Measurements from ENCODE around the gene GMPPB.

GMPPB gene

GRCh38 chr3:49721896-49722781 lies 1.6 kb downstream of the GMPPB start:
- TF ChIP-seq ZNF274 (IDR thresholded peaks at IDR 0.05; ENCODE audit: low read depth, low read length): no peak
- peak overlapping the region; percentile 96; the same call in 1 of the 2 replicates for H3K4me3 ChIP-seq (ENCODE audit: low read length)

- TF ChIP-seq ZNF274 (IDR thresholded peaks at IDR 0.05; ENCODE audit: low read depth, low read length): no peak
- H3K4me3 ChIP-seq (ENCODE audit: low read length): no peak overlapping the region
These were observed 2.2 kb downstream of the GMPPB start for GRCh38 chr3:49721596-49721895.

- H3K4me3 ChIP-seq (ENCODE audit: low read length): no peak overlapping the region
- TF ChIP-seq ZNF274 (IDR thresholded peaks at IDR 0.05; ENCODE audit: low read depth, low read length): no peak
These were observed 2.7 kb downstream of the GMPPB start for GRCh38 chr3:49720855-49721595.

- no peak for TF ChIP-seq ZNF274 (IDR thresholded peaks at IDR 0.05; ENCODE audit: low read depth, low read length)
- H3K4me3 ChIP-seq (ENCODE audit: low read length): peak within 1 kb of the TSS; percentile 36; the same call in 1 of the 2 replicates
These were observed 4.4 kb downstream of the GMPPB start, which contains the start of gene AMIGO3 for GRCh38 chr3:49719214-49719884. Gene AMIGO3 (minus strand): TSS chr3:49719684. CDS start chr3:49719465, 219 bp downstream.

- TF ChIP-seq ZNF274 (IDR thresholded peaks at IDR 0.05; ENCODE audit: low read depth, low read length): no peak
- H3K4me3 ChIP-seq (ENCODE audit: low read length): peak overlapping the region; percentile 36; the same call in 1 of the 2 replicates
These were observed 4.9 kb downstream of the GMPPB start for GRCh38 chr3:49718858-49719213.

GRCh38 chr3:49717959-49718857 lies 5.5 kb downstream of the GMPPB start:
- no peak for TF ChIP-seq ZNF274 (IDR thresholded peaks at IDR 0.05; ENCODE audit: low read depth, low read length)
- H3K4me3 ChIP-seq (ENCODE audit: low read length): no peak overlapping the region; the same call in 1 of the 2 replicates

- no peak for TF ChIP-seq ZNF274 (IDR thresholded peaks at IDR 0.05; ENCODE audit: low read depth, low read length)
- no peak overlapping the region for H3K4me3 ChIP-seq (ENCODE audit: low read length)
These were observed 6.4 kb downstream of the GMPPB start for GRCh38 chr3:49717211-49717958.

GRCh38 chr3:49716691-49717210 lies 7.0 kb downstream of the GMPPB start:
- TF ChIP-seq ZNF274 (IDR thresholded peaks at IDR 0.05; ENCODE audit: low read depth, low read length): no peak
- no peak overlapping the region for H3K4me3 ChIP-seq (ENCODE audit: low read length)

- TF ChIP-seq ZNF274 (IDR thresholded peaks at IDR 0.05; ENCODE audit: low read depth, low read length): no peak
- no peak overlapping the region for H3K4me3 ChIP-seq (ENCODE audit: low read length)
These were observed 7.6 kb downstream of the GMPPB start for GRCh38 chr3:49716169-49716568.

- no peak for TF ChIP-seq ZNF274 (IDR thresholded peaks at IDR 0.05; ENCODE audit: low read depth, low read length)
- no peak overlapping the region for H3K4me3 ChIP-seq (ENCODE audit: low read length)
These were observed 8.1 kb downstream of the GMPPB start for GRCh38 chr3:49715611-49716121.

GRCh38 chr3:49714728-49715550 lies 8.8 kb downstream of the GMPPB start:
- H3K4me3 ChIP-seq (ENCODE audit: low read length): no peak overlapping the region
- no peak for TF ChIP-seq ZNF274 (IDR thresholded peaks at IDR 0.05; ENCODE audit: low read depth, low read length)
